HEK293 (cell line): ENCODE data around the gene DDAH1.

Source experiments
- CTCF ChIA-PET: fragments of 350-600 bp; formaldehyde crosslinking; extraction: SDS; loops from one replicate; lab custom pipeline; 2021; ENCODE audit warnings: antibody characterized with exemption; lab: Yijun Ruan, JAX
- POLR2A ChIA-PET: fragments of 300-600 bp; formaldehyde crosslinking; extraction: SDS; loops from one replicate; lab custom pipeline; 2020; ENCODE audit warnings: antibody characterized with exemption, inconsistent platforms; lab: Yijun Ruan, JAX
- H3K27ac ChIP-seq: fragments of 200-500 bp; sonication (Bioruptor generic); 2 replicates; pipeline ENCODE4 v1.5.1; 2014; ENCODE audit warnings: low read depth, low read length, control low read depth, inconsistent platforms; ENCODE audit errors: extremely low read depth
- H3K36me3 ChIP-seq, 2 experiments: fragments of 200-500 bp in 1 of 2; sonication (Bioruptor generic) in 1 of 2; 1 replicate in 1 of 2; 2 replicates in 1 of 2; pipeline ENCODE4 v1.5.1; 2014 to 2017; ENCODE audit warnings: inconsistent platforms in 2 of 2, low read length in 2 of 2; ENCODE audit not compliant: control insufficient read depth in 2 of 2, insufficient read depth in 1 of 2
- H3K4me1 ChIP-seq: fragments of 200-500 bp; sonication (Bioruptor generic); 2 replicates; pipeline ENCODE4 v1.5.1; 2014; ENCODE audit warnings: mild to moderate bottlenecking, low read length, inconsistent platforms; ENCODE audit not compliant: control insufficient read depth, insufficient read depth
- H3K4me3 ChIP-seq: 2 replicates; pipeline ENCODE4 v1.5.1; 2011; ENCODE audit warnings: low read depth, mild to moderate bottlenecking, control low read depth, low read length, moderate library complexity
- H3K9me3 ChIP-seq: fragments of 200-500 bp; sonication (Bioruptor generic); 2 replicates; pipeline ENCODE4 v1.5.1; 2014; ENCODE audit warnings: low read depth, low read length, inconsistent platforms; ENCODE audit not compliant: control insufficient read depth, insufficient read depth
- BCL11A ChIP-seq: fragments of 450-650 bp; formaldehyde crosslinking; IDR thresholded peaks from 2 replicates; pipeline ENCODE4 v1.5.1; 2016; ENCODE audit warnings: low read depth, missing biosample characterization, missing genetic modification characterization
- GLI4 ChIP-seq: fragments of 450-650 bp; formaldehyde crosslinking; IDR thresholded peaks from 2 replicates; pipeline ENCODE4 v1.5.1; 2016; ENCODE audit warnings: missing biosample characterization, missing genetic modification characterization
- GLIS2 ChIP-seq: fragments of 450-650 bp; formaldehyde crosslinking; IDR thresholded peaks from 2 replicates; pipeline ENCODE4 v1.5.1; 2016; ENCODE audit warnings: missing biosample characterization, missing genetic modification characterization
- MEIS1 ChIP-seq: sonication (generic); formaldehyde crosslinking; IDR thresholded peaks from 2 replicates; pipeline ENCODE4 v1.8.1; 2022; ENCODE audit warnings: missing genetic modification reagents, mild to moderate bottlenecking, borderline replicate concordance
- PRDM1 ChIP-seq: fragments of 450-650 bp; formaldehyde crosslinking; IDR thresholded peaks from 2 replicates; pipeline ENCODE4; 2016; ENCODE audit warnings: missing biosample characterization, missing genetic modification characterization
- SCRT2 ChIP-seq: fragments of 450-650 bp; formaldehyde crosslinking; IDR thresholded peaks from 2 replicates; pipeline ENCODE4 v1.5.1; 2016; ENCODE audit warnings: missing biosample characterization, missing genetic modification characterization
- TRIM28 ChIP-seq: IDR thresholded peaks from 2 replicates; pipeline ENCODE4 v1.6.1; 2011; ENCODE audit warnings: low read length, control low read depth, borderline replicate concordance
- YY2 ChIP-seq: fragments of 450-650 bp; formaldehyde crosslinking; IDR thresholded peaks from 2 replicates; pipeline ENCODE4 v1.5.1; 2016; ENCODE audit warnings: missing biosample characterization, missing genetic modification characterization
- ZBTB1 ChIP-seq: fragments of 450-650 bp; formaldehyde crosslinking; IDR thresholded peaks from 2 replicates; pipeline ENCODE4 v1.5.1; 2016; ENCODE audit warnings: missing biosample characterization, missing genetic modification characterization
- ZNF155 ChIP-seq: fragments of 450-650 bp; formaldehyde crosslinking; IDR thresholded peaks from 2 replicates; pipeline ENCODE4 v1.5.1; 2016; ENCODE audit warnings: missing biosample characterization, missing genetic modification characterization
- ZNF175 ChIP-seq: fragments of 450-650 bp; formaldehyde crosslinking; IDR thresholded peaks from 2 replicates; pipeline ENCODE4 v1.5.1; 2016; ENCODE audit warnings: missing biosample characterization, missing genetic modification characterization
- ZNF324 ChIP-seq: fragments of 450-650 bp; formaldehyde crosslinking; IDR thresholded peaks from 2 replicates; pipeline ENCODE4 v1.5.1; 2016; ENCODE audit warnings: missing biosample characterization, missing genetic modification characterization
- ZNF37A ChIP-seq: fragments of 450-650 bp; IDR thresholded peaks from 2 replicates; pipeline ENCODE4 v1.5.1; 2018; ENCODE audit warnings: missing biosample characterization, missing genetic modification characterization
- ZNF510 ChIP-seq: fragments of 450-650 bp; formaldehyde crosslinking; IDR thresholded peaks from 2 replicates; pipeline ENCODE4 v1.5.1; 2018; ENCODE audit warnings: mild to moderate bottlenecking, missing genetic modification characterization, missing biosample characterization; ENCODE audit not compliant: insufficient replicate concordance
- ZNF514 ChIP-seq: fragments of 450-650 bp; formaldehyde crosslinking; IDR thresholded peaks from 2 replicates; pipeline ENCODE4 v1.5.1; 2016; ENCODE audit warnings: missing biosample characterization, missing genetic modification characterization
- ZNF521 ChIP-seq: fragments of 450-650 bp; formaldehyde crosslinking; IDR thresholded peaks from 2 replicates; pipeline ENCODE4 v1.5.1; 2017; ENCODE audit warnings: missing biosample characterization, mild to moderate bottlenecking, missing genetic modification characterization
- ZNF530 ChIP-seq: fragments of 450-650 bp; formaldehyde crosslinking; IDR thresholded peaks from 2 replicates; pipeline ENCODE4 v1.5.1; 2016; ENCODE audit warnings: low read depth, missing biosample characterization, missing genetic modification characterization
- ZNF623 ChIP-seq: fragments of 450-650 bp; formaldehyde crosslinking; IDR thresholded peaks from 2 replicates; pipeline ENCODE4 v1.5.1; 2016; ENCODE audit warnings: missing biosample characterization, missing genetic modification characterization
- ZNF654 ChIP-seq: fragments of 450-650 bp; formaldehyde crosslinking; IDR thresholded peaks from 2 replicates; pipeline ENCODE4 v1.5.1; 2016; ENCODE audit warnings: low read depth, missing biosample characterization, missing genetic modification characterization
- ZNF830 ChIP-seq: fragments of 450-650 bp; IDR thresholded peaks from 2 replicates; pipeline ENCODE4 v1.5.0; 2018; ENCODE audit warnings: missing biosample characterization, missing genetic modification characterization, low read depth, mild to moderate bottlenecking, moderate library complexity
- TF ChIP-seq, protein P1 (sequence below): fragments of 450-650 bp; IDR thresholded peaks from 2 replicates; pipeline ENCODE4 v1.5.1; 2018; ENCODE audit warnings: missing biosample characterization, mild to moderate bottlenecking, missing genetic modification characterization
- TF ChIP-seq, protein P2 (sequence below): fragments of 450-650 bp; formaldehyde crosslinking; IDR thresholded peaks from 2 replicates; pipeline ENCODE4 v1.5.1; 2016; ENCODE audit warnings: missing biosample characterization, missing genetic modification characterization
- TF ChIP-seq, protein P3 (sequence below): fragments of 450-650 bp; formaldehyde crosslinking; IDR thresholded peaks from 2 replicates; pipeline ENCODE4 v1.5.1; 2016; ENCODE audit warnings: missing biosample characterization, missing genetic modification characterization
- TF ChIP-seq, protein P4 (sequence below): fragments of 450-650 bp; formaldehyde crosslinking; IDR thresholded peaks from 2 replicates; pipeline ENCODE4 v1.5.1; 2017; ENCODE audit warnings: missing biosample characterization, missing genetic modification characterization

Gene DDAH1

DNA sequence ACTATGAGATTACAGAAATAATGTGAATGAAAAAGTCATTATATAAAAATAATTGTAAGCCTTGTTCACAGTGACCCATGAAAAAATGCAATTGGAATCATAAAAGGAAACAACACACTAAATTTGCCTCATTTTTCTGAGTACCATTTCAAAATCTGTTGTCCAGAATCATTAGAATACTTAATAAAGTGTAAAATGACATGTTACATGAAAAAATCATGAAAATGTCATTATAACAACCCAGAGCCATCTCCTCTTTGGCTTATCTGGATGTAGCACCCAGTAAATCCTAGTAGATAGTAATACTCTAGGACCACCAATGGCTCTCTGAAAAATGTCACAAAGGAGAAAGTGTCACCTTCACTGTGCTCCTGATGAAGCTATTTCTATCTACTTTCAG lies 76.5 kb downstream of the DDAH1 start:
- no peak overlapping the region for H3K27ac ChIP-seq
- H3K4me3 ChIP-seq: no peak overlapping the region
- H3K4me1 ChIP-seq: no peaks in the 10 kb centered on the region
- no peaks in the 10 kb centered on the region for H3K9me3 ChIP-seq
- no peaks in the 10 kb centered on the region for H3K36me3 ChIP-seq
- ChIA-PET POLR2A (no interaction called here), CTCF (no interaction called here)
- TF ChIP-seq ZNF37A (tag by site-specific recombination): no peak
- TF ChIP-seq, protein P1, sequence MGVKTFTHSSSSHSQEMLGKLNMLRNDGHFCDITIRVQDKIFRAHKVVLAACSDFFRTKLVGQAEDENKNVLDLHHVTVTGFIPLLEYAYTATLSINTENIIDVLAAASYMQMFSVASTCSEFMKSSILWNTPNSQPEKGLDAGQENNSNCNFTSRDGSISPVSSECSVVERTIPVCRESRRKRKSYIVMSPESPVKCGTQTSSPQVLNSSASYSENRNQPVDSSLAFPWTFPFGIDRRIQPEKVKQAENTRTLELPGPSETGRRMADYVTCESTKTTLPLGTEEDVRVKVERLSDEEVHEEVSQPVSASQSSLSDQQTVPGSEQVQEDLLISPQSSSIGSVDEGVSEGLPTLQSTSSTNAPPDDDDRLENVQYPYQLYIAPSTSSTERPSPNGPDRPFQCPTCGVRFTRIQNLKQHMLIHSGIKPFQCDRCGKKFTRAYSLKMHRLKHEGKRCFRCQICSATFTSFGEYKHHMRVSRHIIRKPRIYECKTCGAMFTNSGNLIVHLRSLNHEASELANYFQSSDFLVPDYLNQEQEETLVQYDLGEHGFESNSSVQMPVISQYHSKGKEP (tag by site-specific recombination): no peak
- no peak for TF ChIP-seq GLI4 (tag by site-specific recombination)
- TF ChIP-seq PRDM1 (tag by site-specific recombination): no peak
- TF ChIP-seq, protein P2, sequence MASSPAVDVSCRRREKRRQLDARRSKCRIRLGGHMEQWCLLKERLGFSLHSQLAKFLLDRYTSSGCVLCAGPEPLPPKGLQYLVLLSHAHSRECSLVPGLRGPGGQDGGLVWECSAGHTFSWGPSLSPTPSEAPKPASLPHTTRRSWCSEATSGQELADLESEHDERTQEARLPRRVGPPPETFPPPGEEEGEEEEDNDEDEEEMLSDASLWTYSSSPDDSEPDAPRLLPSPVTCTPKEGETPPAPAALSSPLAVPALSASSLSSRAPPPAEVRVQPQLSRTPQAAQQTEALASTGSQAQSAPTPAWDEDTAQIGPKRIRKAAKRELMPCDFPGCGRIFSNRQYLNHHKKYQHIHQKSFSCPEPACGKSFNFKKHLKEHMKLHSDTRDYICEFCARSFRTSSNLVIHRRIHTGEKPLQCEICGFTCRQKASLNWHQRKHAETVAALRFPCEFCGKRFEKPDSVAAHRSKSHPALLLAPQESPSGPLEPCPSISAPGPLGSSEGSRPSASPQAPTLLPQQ (tag by site-specific recombination): no peak

DNA sequence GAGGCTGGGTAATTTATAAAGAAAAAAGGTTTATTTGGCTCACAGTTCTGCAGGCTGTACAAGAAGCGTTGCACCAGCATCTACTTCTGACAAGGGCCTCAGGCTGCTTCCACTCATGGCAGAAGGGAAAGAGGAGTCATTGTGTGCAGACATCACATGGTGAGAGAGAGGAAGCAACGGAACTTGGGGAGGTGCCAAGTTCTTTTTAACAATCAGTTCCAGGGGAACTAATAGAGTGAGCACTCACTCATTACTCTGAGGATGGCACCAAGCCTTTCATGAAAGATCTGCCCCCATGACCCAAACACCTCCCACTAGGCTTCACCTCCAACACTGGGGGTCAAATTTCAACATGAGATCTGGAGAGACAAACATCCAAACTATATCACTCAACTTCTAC lies 77.2 kb downstream of the DDAH1 start:
- TF ChIP-seq ZNF623 (tag by site-specific recombination) (no peak), ZNF155 (tag by site-specific recombination) (no peak), ZNF654 (tag by site-specific recombination) (no peak), ZNF830 (no peak), ZNF521 (tag by site-specific recombination) (no peak), ZNF530 (tag by site-specific recombination) (no peak), BCL11A (tag by site-specific recombination) (no peak), YY2 (tag by site-specific recombination) (no peak), ZBTB1 (tag by site-specific recombination) (no peak), GLIS2 (no peak), ZNF324 (no peak), TRIM28 (no peak), ZNF514 (tag by site-specific recombination) (no peak), MEIS1 (CRISPR knock-in tag) (no peak), ZNF175 (tag by site-specific recombination) (no peak), ZNF510 (tag by site-specific recombination) (no peak), SCRT2 (tag by site-specific recombination) (no peak)
- TF ChIP-seq, protein P3, sequence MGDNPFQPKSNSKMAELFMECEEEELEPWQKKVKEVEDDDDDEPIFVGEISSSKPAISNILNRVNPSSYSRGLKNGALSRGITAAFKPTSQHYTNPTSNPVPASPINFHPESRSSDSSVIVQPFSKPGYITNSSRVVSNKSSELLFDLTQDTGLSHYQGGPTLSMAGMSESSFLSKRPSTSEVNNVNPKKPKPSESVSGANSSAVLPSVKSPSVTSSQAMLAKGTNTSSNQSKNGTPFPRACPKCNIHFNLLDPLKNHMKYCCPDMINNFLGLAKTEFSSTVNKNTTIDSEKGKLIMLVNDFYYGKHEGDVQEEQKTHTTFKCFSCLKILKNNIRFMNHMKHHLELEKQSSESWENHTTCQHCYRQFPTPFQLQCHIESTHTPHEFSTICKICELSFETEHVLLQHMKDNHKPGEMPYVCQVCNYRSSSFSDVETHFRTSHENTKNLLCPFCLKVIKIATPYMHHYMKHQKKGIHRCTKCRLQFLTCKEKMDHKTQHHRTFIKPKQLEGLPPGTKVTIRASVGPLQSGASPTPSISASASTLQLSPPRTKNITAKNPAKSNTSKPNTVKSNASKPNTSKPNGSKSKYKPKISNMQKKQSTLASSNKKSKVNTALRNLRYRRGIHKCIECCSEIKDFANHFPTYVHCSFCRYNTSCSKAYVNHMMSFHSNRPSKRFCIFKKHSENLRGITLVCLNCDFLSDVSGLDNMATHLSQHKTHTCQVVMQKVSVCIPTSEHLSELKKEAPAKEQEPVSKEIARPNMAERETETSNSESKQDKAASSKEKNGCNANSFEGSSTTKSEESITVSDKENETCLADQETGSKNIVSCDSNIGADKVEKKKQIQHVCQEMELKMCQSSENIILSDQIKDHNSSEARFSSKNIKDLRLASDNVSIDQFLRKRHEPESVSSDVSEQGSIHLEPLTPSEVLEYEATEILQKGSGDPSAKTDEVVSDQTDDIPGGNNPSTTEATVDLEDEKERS (tag by site-specific recombination): no peak
- TF ChIP-seq, protein P4, sequence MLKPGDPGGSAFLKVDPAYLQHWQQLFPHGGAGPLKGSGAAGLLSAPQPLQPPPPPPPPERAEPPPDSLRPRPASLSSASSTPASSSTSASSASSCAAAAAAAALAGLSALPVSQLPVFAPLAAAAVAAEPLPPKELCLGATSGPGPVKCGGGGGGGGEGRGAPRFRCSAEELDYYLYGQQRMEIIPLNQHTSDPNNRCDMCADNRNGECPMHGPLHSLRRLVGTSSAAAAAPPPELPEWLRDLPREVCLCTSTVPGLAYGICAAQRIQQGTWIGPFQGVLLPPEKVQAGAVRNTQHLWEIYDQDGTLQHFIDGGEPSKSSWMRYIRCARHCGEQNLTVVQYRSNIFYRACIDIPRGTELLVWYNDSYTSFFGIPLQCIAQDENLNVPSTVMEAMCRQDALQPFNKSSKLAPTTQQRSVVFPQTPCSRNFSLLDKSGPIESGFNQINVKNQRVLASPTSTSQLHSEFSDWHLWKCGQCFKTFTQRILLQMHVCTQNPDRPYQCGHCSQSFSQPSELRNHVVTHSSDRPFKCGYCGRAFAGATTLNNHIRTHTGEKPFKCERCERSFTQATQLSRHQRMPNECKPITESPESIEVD (tag by site-specific recombination): no peak
- TF ChIP-seq, protein P1 (tag by site-specific recombination): no peak
- no peaks in the 10 kb centered on the region for H3K4me1 ChIP-seq
- H3K9me3 ChIP-seq: no peaks in the 10 kb centered on the region
- no peak overlapping the region for H3K27ac ChIP-seq
- no peak overlapping the region for H3K4me3 ChIP-seq
- POLR2A ChIA-PET: no interaction called here
- CTCF ChIA-PET: no interaction called here
- H3K36me3 ChIP-seq: no peaks in the 10 kb centered on the region
